ENCODE data around the gene ULK4.

DNA sequence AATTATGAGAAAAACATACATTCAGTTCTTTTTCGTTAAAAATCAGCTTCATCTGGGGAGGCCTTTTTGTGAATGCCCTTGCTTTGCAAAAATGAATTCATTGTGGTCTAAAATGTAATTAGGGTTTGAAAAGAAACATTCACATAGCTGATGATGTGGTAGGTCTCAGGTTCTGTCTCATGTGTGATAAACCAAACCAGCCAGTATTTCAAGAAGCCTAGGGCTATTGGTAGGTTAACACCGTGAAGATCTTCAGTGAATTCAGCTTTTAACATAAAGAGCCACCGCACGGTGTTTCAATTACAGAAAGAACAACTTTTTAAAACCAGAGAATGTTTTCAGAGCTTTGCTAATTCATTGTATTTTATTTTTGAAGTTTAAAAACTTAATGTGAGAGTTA is 720.7 kb downstream of the ULK4 start:
- TF ChIP-seq SP1 (IDR thresholded peaks at IDR 0.05) (no peak), BHLHE40 (IDR thresholded peaks at IDR 0.05; ENCODE audit: borderline replicate concordance) (no peak), TARDBP (IDR thresholded peaks at IDR 0.05) (no peak), FOXM1 (IDR thresholded peaks at IDR 0.05; ENCODE audit: borderline replicate concordance) (no peak), HDGF (IDR thresholded peaks at IDR 0.05; ENCODE audit: borderline replicate concordance) (no peak), LEF1 (IDR thresholded peaks at IDR 0.05; ENCODE audit: borderline replicate concordance) (no peak), FOXA1 (IDR thresholded peaks at IDR 0.05) (no peak), FOXK2 (IDR thresholded peaks at IDR 0.05) (no peak), L3MBTL2 (conservative IDR thresholded peaks at IDR 0.05) (no peak)
